ENCODE results near the gene ASXL3. TPM values are rescaled to one million over a fixed set of nuclear protein-coding genes. Genes with fewer than 3 reads are reported as not detected.

Gene ASXL3
- total and polyA plus RNA-seq, 10 of the 15 experiments (the other 5 are each of a cell fraction or from before 2014, with no cell fraction given), result 0.15 TPM; not detected in 9

DNA sequence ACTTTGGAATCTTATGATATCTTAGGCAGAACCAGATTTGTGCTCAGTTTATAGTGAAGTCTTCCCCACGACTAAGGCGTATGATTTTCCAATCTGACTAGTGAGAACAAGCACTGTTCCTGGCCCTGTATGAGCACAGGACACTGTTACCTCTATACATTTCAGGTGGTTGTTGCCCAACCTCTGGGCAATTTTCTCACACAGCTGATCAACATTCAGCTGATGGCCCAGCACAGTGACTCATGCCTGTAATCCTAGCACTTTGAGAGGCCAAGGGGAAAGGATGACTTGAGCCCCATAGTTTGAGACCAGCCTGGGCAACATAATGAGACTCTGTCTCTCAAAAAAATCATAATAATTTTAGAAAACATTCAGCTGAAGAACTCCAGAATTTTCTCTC is 119.5 kb downstream of the ASXL3 start:
- Histone ChIP-seq H3K36me3 (ENCODE audit: control insufficient read depth in 2 of 2, insufficient read depth in 2 of 2, low read length in 1 of 2) (no peaks in the 10 kb centered on the region), H3K4me2 (ENCODE audit: control insufficient read depth, insufficient read depth) (no peak overlapping the region), H3K9me3 (replicated peaks; ENCODE audit: control insufficient read depth, insufficient read depth, low read length) (no peaks in the 10 kb centered on the region; the same call in 2 of the 3 replicates), H2AFZ (ENCODE audit: control insufficient read depth, low read depth, low read length) (no peak overlapping the region), H3K27me3 (replicated peaks in 1 of 2; ENCODE audit: control insufficient read depth in 2 of 2, insufficient read depth in 2 of 2, low read length in 1 of 2) (no peaks in the 10 kb centered on the region), H3K4me1 (ENCODE audit: control insufficient read depth, insufficient read depth, low read length) (peaks cover 12% of the 10 kb centered on the region), H3K79me2 (ENCODE audit: control insufficient read depth, insufficient read depth, low read length) (no peaks in the 10 kb centered on the region), H4K20me1 (ENCODE audit: control insufficient read depth, insufficient read depth) (no peaks in the 10 kb centered on the region), H3K9ac (ENCODE audit: control insufficient read depth, insufficient read depth, low read length) (no peak overlapping the region), H3K27ac (ENCODE audit: control insufficient read depth, insufficient read depth) (no peak overlapping the region), H3K4me3 (no peak overlapping the region)
- FAIRE-seq, result no peak
- no peak for DNase-seq (ENCODE audit: low read depth, low spot score)
- ChIA-PET POLR2A (no interaction called here), SMC1A (ENCODE audit: uncharacterized antibody, unreplicated experiment) (no interaction called here), RAD21 (ENCODE audit: unreplicated experiment) (no interaction called here), CTCF (no interaction called here)
- TF ChIP-seq, protein P1, sequence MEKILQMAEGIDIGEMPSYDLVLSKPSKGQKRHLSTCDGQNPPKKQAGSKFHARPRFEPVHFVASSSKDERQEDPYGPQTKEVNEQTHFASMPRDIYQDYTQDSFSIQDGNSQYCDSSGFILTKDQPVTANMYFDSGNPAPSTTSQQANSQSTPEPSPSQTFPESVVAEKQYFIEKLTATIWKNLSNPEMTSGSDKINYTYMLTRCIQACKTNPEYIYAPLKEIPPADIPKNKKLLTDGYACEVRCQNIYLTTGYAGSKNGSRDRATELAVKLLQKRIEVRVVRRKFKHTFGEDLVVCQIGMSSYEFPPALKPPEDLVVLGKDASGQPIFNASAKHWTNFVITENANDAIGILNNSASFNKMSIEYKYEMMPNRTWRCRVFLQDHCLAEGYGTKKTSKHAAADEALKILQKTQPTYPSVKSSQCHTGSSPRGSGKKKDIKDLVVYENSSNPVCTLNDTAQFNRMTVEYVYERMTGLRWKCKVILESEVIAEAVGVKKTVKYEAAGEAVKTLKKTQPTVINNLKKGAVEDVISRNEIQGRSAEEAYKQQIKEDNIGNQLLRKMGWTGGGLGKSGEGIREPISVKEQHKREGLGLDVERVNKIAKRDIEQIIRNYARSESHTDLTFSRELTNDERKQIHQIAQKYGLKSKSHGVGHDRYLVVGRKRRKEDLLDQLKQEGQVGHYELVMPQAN (conservative IDR thresholded peaks at IDR 0.05), result no peak
- TF ChIP-seq HCFC1 (IDR thresholded peaks at IDR 0.05; ENCODE audit: low read length) (no peak), YBX1 (IDR thresholded peaks at IDR 0.05) (no peak), CEBPZ (IDR thresholded peaks at IDR 0.05; ENCODE audit: low read depth, low read length) (no peak), POLR2A (IDR thresholded peaks at IDR 0.05; ENCODE audit: low read depth, low read length) (no peak), EED (IDR thresholded peaks at IDR 0.05; ENCODE audit: low read depth) (no peak)
- TF ChIP-seq, protein P2, sequence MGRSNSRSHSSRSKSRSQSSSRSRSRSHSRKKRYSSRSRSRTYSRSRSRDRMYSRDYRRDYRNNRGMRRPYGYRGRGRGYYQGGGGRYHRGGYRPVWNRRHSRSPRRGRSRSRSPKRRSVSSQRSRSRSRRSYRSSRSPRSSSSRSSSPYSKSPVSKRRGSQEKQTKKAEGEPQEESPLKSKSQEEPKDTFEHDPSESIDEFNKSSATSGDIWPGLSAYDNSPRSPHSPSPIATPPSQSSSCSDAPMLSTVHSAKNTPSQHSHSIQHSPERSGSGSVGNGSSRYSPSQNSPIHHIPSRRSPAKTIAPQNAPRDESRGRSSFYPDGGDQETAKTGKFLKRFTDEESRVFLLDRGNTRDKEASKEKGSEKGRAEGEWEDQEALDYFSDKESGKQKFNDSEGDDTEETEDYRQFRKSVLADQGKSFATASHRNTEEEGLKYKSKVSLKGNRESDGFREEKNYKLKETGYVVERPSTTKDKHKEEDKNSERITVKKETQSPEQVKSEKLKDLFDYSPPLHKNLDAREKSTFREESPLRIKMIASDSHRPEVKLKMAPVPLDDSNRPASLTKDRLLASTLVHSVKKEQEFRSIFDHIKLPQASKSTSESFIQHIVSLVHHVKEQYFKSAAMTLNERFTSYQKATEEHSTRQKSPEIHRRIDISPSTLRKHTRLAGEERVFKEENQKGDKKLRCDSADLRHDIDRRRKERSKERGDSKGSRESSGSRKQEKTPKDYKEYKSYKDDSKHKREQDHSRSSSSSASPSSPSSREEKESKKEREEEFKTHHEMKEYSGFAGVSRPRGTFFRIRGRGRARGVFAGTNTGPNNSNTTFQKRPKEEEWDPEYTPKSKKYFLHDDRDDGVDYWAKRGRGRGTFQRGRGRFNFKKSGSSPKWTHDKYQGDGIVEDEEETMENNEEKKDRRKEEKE (IDR thresholded peaks at IDR 0.05), result no peak
- TF ChIP-seq, protein P3, sequence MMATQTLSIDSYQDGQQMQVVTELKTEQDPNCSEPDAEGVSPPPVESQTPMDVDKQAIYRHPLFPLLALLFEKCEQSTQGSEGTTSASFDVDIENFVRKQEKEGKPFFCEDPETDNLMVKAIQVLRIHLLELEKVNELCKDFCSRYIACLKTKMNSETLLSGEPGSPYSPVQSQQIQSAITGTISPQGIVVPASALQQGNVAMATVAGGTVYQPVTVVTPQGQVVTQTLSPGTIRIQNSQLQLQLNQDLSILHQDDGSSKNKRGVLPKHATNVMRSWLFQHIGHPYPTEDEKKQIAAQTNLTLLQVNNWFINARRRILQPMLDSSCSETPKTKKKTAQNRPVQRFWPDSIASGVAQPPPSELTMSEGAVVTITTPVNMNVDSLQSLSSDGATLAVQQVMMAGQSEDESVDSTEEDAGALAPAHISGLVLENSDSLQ (IDR thresholded peaks at IDR 0.05), result no peak
- ATAC-seq, result no peak
- in situ Hi-C loops (cut with MboI), result no loop called here
- BruUV-seq (replicated peaks), result no TSS peak
- WGBS (ENCODE audit: insufficient coverage, insufficient replicate concordance, low lambda C conversion rate, missing lambda C conversion rate), result 17% methylated on average over 2 of the region's 2 CpGs
- intact Hi-C loops (cut with micrococcal nuclease; ENCODE audit: unreplicated experiment), result no loop called here

Measured in GM12878 (cell line).